ENCODE measurements around the gene BCAS3. TPM values are rescaled to one million over a fixed set of nuclear protein-coding genes. Genes with fewer than 3 reads are reported as not detected.

BCAS3 gene
- polyA plus RNA-seq, 3 donors, result 10.3 to 19.1 (median 14.7) TPM

DNA sequence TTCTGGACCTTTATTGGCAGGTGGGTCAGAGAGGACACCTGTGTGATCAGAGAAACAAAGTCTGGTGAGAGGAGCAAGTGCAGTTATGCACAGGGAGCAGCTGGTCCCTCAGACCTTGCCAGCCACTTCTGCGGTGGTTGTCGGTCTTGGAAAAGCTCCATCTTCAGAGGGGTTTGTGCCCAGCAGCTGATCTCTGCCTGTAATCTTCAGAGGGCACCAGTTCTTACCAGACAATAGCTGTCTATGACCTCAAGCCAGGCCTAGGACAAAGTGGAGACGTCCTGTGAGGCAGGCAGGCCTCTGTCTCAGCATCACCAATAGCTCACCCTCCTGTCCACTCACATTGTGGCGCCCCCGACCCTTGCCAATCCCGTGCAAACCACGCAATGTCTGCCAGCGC, 655.5 kb downstream of the BCAS3 start:
- H3K4me3 ChIP-seq (replicated peaks in 1 of 3; ENCODE audit: low read depth in 2 of 3, low read length in 3 of 3), result no peak overlapping the region
- H4K20me1 ChIP-seq (ENCODE audit: insufficient read depth, low read length), result no peaks in the 10 kb centered on the region
- no peak for DNase-seq
- no peak overlapping the region for H3K27ac ChIP-seq (ENCODE audit: low read depth in 1 of 2, low read length in 2 of 2)
- no peak overlapping the region for H3K4me3 Mint-ChIP-seq
- no peaks in the 10 kb centered on the region for H3K79me2 ChIP-seq (ENCODE audit: insufficient read depth, low read length)
- no peaks in the 10 kb centered on the region for H3K9me3 Mint-ChIP-seq
- H3K27ac Mint-ChIP-seq, result peak overlapping the region in 1 of 7 donors; percentile 14
- no peak overlapping the region for H3K4me2 ChIP-seq (replicated peaks; ENCODE audit: extremely low read depth, low read length, poor library complexity, severe bottlenecking)
- no peaks in the 10 kb centered on the region for H3K36me3 Mint-ChIP-seq
- H2AFZ ChIP-seq (ENCODE audit: insufficient read depth, low read depth, low read length, poor library complexity, severe bottlenecking), result no peak overlapping the region
- no peak overlapping the region for H3K9ac ChIP-seq (ENCODE audit: insufficient read depth, low read length, poor library complexity, severe bottlenecking)
- intact Hi-C loops (cut with micrococcal nuclease), result no loop called here
- peaks cover 0 to 2% (median 0%) of the 10 kb centered on the region in 3 donors for H3K27me3 Mint-ChIP-seq (ENCODE audit: low read depth in 3 of 3)
- H3K4me1 Mint-ChIP-seq, result peaks cover 3% of the 10 kb centered on the region
- no peaks in the 10 kb centered on the region for H3K36me3 ChIP-seq (replicated peaks in 1 of 2; ENCODE audit: control insufficient read depth in 1 of 2, insufficient read depth in 2 of 2, low read length in 2 of 2)
- no peaks in the 10 kb centered on the region for H3K9me3 ChIP-seq (replicated peaks in 1 of 2; ENCODE audit: control insufficient read depth in 1 of 2, insufficient read depth in 1 of 2, low read length in 2 of 2)
- WGBS (ENCODE audit: insufficient coverage), result 97% methylated on average over 6 of the region's 8 CpGs
- H3K27me3 ChIP-seq (ENCODE audit: control insufficient read depth in 2 of 2, insufficient read depth in 2 of 2, low read length in 2 of 2), result no peaks in the 10 kb centered on the region
- TF ChIP-seq, protein P1, sequence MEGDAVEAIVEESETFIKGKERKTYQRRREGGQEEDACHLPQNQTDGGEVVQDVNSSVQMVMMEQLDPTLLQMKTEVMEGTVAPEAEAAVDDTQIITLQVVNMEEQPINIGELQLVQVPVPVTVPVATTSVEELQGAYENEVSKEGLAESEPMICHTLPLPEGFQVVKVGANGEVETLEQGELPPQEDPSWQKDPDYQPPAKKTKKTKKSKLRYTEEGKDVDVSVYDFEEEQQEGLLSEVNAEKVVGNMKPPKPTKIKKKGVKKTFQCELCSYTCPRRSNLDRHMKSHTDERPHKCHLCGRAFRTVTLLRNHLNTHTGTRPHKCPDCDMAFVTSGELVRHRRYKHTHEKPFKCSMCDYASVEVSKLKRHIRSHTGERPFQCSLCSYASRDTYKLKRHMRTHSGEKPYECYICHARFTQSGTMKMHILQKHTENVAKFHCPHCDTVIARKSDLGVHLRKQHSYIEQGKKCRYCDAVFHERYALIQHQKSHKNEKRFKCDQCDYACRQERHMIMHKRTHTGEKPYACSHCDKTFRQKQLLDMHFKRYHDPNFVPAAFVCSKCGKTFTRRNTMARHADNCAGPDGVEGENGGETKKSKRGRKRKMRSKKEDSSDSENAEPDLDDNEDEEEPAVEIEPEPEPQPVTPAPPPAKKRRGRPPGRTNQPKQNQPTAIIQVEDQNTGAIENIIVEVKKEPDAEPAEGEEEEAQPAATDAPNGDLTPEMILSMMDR (IDR thresholded peaks at IDR 0.05), result no peak
- H3K4me1 ChIP-seq (ENCODE audit: control insufficient read depth in 1 of 2, insufficient read depth in 2 of 2, low read length in 2 of 2), result no peaks in the 10 kb centered on the region

DNA sequence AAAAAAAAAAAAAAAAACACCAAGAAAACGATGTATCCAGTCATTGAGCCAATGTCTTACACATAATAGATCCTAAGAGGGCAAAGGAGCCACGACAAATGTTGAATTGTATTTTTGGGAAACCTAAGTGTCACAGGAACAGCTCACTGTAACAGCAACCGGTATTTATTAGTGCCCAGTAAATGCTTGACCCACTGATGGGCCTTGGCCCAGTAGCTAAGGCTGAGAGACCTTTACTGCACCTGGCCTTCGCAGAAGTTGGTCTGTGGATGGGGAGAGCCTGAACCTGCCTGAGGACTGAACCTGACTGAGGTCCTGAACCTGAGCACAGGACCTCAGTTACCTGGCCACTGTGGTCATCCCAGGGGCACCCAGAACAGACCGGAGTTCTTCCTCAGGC, 657.0 kb downstream of the BCAS3 start:
- H4K20me1 ChIP-seq (ENCODE audit: insufficient read depth, low read length), result no peaks in the 10 kb centered on the region
- Mint-ChIP-seq H3K36me3 (no peaks in the 10 kb centered on the region), H3K4me3 (no peak overlapping the region), H3K27ac (no peak overlapping the region), H3K4me1 (peaks cover 3% of the 10 kb centered on the region), H3K27me3 (ENCODE audit: low read depth in 3 of 3) (peaks cover 0 to 2% (median 0%) of the 10 kb centered on the region in 3 donors), H3K9me3 (no peaks in the 10 kb centered on the region)
- H3K27ac ChIP-seq (ENCODE audit: low read depth in 1 of 2, low read length in 2 of 2), result no peak overlapping the region
- H3K36me3 ChIP-seq (replicated peaks in 1 of 2; ENCODE audit: control insufficient read depth in 1 of 2, insufficient read depth in 2 of 2, low read length in 2 of 2), result no peaks in the 10 kb centered on the region
- H3K4me3 ChIP-seq (replicated peaks in 1 of 3; ENCODE audit: low read depth in 2 of 3, low read length in 3 of 3), result no peak overlapping the region
- no peaks in the 10 kb centered on the region for H3K9me3 ChIP-seq (replicated peaks in 1 of 2; ENCODE audit: control insufficient read depth in 1 of 2, insufficient read depth in 1 of 2, low read length in 2 of 2)
- 88% methylated on average over 3 of the region's 5 CpGs for WGBS (ENCODE audit: insufficient coverage)
- no peaks in the 10 kb centered on the region for H3K4me1 ChIP-seq (ENCODE audit: control insufficient read depth in 1 of 2, insufficient read depth in 2 of 2, low read length in 2 of 2)
- no peaks in the 10 kb centered on the region for H3K79me2 ChIP-seq (ENCODE audit: insufficient read depth, low read length)
- intact Hi-C loops (cut with micrococcal nuclease), result no loop called here
- no peaks in the 10 kb centered on the region for H3K27me3 ChIP-seq (ENCODE audit: control insufficient read depth in 2 of 2, insufficient read depth in 2 of 2, low read length in 2 of 2)
- no peak for DNase-seq
- TF ChIP-seq, protein P1 (IDR thresholded peaks at IDR 0.05), result no peak
- H3K9ac ChIP-seq (ENCODE audit: insufficient read depth, low read length, poor library complexity, severe bottlenecking), result no peak overlapping the region
- no peak overlapping the region for H3K4me2 ChIP-seq (replicated peaks; ENCODE audit: extremely low read depth, low read length, poor library complexity, severe bottlenecking)
- H2AFZ ChIP-seq (ENCODE audit: insufficient read depth, low read depth, low read length, poor library complexity, severe bottlenecking), result no peak overlapping the region

Data from CD14-positive monocyte (primary cell).